Myocyte (in vitro differentiated cells): ENCODE measurements around the gene SH3BP2. TPM values are rescaled to one million over a fixed set of nuclear protein-coding genes. Genes with fewer than 3 reads are reported as not detected.
"Not testable (repeated sequence)": the region's sequence is repeated elsewhere in the genome, so short reads cannot be mapped to it uniquely, and the experiment has no call there.

ENCODE experiments used
- DNase-seq: peaks from one replicate; pipeline ENCODE4 v3.0.0-alpha.2; 2012; ENCODE audit warnings: low read depth
- total RNA-seq: library from RNA; depleted of rRNA; stranded (reverse); fragments of >200 nt; gene quantifications from 2 replicates; pipeline ENCODE4 v1.2.3, GENCODE V29; 2014

The SH3BP2 gene
- total RNA-seq, 1 donor from 2014 or later: 24.9 TPM

DNA sequence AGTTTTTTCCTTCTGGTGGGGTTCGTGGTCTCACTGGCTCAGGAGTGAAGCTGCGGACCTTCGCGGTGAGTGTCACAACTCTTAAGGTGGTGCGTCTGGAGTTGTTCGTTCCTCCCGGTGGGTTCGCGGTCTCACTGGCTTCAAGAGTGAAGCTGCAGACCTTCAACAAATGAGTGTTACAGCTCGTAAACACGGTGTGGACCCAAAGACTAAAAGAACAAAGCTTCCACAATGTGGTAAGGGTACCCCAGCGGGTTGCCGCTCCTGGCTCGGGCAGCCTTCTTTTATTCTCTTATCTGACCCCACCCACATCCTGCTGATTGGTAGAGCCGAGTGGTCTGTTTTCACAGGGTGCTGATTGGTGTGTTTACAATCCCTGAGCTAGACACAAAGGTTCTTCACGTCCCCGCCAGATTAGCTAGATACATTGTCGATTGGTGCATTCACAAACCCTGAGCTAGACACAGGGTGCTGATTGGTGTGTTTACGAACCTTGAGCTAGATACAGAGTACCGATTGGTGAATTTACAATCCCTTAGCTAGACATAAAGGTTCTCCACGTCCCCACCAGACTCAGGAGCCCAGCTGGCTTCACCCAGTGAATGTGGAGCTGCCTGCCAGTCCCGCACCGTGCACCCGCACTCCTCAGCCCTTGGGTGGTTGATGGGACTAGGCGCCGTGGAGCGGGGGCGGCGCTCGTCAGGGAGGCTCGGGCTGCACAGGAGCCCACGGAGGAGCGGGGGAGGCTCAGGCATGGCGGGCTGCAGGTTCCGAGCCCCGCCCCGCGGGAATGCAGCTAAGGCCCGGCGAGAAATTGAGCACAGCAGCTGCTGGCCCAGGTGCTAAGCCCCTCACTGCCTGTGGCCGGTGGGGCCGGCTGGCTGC, 30.2 kb upstream of the SH3BP2 start:
- not testable (repeated sequence) for DNase-seq

DNA sequence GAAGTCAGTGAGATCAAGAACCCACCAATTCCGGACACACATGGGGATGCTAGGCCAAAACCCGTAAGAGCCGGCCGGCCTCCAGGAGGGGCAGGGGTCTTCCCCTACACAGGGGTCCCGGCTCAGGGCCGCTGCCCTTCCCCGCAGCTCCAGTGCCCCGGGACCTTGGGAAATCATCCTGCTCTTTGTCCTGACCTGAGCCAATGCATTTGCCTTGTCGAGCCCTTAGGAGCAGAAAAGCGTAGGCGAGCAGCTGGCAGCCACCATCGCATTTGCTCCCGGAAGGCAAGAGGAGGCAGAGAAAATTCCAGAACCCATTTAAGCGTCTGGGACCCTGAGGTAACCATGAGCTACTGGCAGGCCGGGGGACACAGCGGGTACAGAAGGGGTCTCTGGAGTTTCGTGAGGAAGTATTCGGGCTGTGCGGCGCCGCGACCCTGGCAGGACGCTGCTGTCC, 29.3 kb upstream of the SH3BP2 start:
- DNase-seq: peak; percentile 15

DNA sequence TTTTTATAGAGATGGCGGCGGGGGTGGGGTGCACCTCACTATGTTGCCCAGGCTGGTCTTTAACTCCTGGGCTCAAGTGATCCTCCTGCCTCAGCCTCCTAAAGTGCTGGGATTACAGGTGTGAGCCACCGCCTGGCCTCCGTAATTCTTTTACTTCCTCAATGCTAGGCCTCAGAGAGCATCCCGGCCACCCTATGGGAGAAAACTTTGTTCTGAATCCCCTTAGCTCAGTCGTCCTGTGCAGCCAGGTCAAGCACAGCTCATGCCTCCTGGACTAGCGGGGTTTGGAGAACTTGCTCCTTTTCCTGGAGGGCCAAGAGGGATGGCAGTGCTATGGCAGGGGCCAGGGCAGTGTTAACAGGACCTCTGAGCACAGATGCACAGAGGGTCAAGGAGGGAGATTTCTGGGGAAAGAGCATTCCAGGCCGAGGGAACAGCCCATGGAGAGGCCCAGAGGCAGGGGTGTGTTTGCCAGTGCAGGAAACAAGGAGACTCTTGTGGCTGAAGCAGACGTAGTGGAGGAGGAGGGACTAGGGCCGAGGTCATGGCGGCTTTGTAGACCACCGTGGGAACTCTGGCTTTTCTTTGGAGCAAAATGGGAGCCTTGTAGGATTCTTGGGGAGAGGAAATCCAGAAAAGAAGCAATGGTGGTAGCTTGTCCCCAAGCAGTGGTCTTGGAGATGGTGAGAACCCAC, 26.9 kb upstream of the SH3BP2 start:
- DNase-seq: no peak

DNA sequence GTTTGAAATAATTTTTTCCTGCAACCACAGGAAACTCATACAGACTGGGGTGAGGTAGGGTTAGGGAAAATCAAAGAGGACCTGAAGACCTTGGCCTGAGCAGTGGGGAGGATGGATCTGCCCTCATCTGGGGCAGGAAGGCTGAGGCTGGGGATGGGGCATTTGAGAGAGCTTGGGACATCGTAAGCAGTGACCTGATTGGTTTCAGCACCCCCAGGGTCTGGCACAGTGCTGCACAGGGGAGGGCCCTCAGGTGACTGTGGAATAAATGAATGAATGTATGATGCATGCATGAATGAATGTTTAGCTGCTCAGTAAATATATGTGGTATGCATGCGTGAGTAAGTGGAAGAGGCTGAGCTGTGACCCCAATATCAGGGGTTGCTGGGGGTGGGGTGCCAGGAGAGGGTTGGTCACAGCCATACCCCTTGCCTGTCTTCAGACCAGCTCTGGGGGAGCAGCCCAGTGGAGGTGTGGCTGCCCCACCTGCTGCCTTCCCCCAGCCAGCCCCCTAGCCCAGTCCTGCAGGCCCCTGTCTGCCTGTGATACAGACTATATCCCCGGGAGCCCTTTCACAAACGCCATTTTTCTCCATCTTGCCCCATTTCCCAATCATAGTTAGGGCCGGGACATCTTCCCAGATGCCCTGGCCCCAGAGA, 25.7 kb upstream of the SH3BP2 start:
- no peak for DNase-seq

DNA sequence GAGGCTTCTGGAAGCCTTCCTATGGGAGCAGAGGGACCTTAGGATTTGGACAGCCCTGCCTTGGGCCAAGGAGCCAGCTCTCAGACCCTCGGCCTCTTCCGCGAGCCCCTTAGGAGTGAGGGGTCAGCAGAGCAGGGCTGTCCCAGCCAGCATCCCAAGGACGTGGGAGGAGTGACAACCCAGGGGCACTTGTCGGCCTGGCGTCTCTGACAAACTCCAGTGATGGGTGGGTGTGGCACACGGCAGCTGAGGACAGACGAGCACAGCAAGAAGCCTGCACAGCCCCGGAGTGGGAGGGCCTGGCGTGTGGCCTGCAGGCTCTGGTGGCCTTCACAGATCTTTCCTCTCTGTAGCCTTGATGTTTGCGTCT, 25.2 kb upstream of the SH3BP2 start:
- no peak for DNase-seq

DNA sequence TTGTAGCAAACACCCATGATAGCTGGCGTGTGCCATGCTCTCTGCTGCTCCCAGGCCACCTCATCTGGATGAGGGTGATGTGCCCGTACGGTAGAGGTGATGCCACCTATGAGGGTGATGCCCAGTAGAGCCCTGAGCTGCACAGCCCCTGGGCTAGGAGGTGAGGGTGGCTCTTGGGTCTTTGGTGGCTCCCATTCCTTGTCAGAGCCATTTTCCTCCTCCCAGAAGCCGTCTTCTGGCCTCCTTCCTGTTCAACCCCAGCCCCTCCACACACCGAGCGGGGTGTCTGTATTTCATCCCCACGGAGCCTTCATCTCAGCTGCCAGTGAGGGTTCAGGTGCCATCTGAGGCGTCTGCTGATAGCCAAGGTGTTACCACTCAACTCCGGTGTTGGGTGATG, 24.8 kb upstream of the SH3BP2 start:
- no peak for DNase-seq

DNA sequence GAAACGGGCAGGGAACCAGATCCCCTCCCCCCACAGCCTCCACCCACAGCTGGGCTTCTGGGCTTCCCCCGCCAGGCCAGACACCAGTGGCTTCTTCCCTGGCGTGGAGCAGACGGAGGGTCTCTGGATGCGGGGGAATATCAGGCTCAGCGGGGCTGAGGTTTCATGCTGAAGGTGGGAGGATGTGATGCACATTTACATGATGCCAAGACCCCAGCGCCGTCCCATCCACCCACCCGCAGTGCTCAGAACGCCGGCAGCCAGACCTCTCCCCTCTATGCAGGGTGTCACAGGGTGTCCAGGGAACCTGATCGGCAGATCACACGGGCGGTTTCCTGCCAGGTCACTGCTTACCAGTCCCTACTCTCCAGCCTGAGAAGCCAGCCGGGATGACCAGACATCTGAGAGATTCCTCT, 24.0 kb upstream of the SH3BP2 start:
- DNase-seq: no peak

DNA sequence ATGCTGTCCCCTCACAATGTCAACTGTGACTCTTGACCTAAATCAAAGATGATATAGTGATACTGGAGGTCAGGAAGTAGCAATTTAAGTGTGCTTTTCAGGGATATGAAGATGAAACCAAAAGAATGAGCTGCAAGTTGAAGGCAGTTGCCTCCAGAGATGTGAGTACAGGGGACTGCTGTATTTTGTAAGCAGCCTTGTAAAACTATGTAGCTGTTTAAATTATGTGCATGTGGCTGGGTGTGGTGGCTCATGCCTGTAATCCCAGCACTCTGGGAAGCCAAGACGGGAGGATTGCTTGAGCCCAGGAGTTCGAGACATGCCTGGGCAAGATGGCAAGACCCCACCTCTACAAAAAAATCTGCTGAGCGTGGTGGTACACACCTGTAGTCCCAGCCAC, 21.6 kb upstream of the SH3BP2 start:
- DNase-seq: no peak

DNA sequence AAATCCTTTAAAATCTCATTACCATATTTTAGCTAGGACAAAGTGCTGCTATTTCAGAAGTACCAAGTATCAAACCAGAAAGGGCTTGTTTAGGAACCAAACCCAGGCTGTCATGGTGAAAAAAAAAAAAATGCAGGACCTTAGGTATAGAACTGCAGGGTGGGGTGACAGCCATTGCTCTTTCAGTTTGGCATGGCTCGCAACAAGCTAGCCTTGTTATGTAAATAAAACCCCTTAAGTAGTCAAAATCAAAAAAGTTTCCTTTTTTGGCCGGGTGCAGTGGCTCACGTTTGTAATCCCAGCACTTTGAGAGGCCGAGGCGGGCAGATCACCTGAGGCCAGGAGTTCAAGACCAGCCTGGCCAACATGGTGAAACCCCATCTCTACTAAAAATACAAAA, 12.2 kb upstream of the SH3BP2 start:
- not testable (repeated sequence) for DNase-seq

DNA sequence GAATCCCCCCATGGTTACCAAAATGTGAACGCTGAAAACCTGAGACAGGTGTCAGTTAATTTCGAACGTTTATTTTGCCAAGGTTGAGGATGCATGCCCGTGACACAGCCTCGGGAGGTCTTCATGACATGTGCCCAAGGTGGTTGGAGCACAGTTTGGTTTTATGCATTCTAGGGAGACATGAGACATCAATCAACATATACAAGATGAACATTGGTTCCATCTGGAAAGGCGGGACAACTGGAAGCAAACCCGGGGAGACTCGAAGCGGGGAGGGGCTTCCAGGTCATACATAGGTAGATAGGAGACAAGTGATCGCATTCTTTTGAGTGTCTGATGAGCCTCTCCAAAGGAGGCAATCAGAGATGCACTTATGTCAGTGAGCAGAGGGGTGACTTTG, 11.0 kb upstream of the SH3BP2 start:
- no peak for DNase-seq

DNA sequence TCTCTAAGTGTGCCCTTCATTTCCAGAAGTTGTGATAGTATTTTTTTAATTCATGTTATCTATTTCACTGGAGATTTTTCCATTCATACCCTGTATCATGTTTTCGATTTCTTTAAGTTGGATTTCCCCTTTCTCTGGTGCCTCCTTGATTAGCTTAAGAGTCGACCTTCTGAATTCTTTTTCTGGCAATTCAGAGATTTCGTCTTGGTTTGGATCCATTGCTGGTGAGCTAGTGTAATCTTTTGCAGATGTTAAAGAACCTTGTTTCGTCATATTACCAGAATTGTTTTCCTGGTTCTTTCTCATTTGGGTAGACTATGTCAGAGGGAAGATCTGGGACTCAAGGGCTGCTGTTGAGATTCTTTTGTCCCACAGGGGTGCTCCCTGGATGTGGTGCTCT, 9.1 kb upstream of the SH3BP2 start:
- no peak for DNase-seq

DNA sequence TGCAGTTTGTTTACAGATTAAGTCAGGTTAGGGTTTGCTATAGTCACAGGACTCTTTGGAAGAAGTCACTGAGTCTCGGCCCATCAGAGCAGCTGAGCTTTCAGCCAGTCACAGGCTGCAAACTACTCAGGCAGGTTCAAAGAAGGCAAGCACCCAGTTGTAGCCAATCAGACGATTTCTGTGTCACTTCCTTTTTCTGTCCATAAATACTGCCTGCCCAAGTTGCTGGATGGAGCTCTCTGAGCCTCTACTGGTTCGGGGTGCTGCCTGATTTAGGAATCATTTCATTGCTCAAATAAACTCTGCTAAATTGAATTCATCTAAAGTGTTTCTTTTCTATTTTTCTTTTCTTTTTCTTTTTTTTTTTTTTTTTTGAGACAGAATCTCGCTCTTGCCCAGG, 7.3 kb upstream of the SH3BP2 start:
- no peak for DNase-seq

DNA sequence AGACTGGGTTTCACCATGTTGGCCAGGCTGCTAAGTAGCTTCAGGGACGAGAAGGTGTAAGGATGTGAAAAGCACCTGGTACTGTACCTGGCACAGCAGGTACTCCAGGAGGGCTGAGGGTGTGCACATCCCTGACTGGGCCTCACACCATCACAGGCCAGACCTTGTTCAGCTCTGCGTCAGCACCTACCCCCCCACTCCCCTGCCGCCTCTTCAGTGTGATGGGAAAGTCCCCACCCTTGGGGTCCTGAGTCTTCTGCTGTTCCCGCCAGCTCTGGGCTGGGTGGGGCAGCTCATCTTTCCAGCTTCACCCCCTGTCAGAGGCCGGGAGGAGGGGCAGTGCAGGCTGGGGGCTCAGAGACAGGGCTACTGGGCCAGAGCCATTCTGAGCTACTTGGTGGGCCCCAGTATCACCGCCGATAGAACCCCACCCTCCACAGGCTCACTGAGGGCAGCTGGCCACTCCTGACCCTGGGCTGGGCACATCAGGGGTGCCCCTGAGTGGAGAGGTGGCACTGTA, 6.7 kb upstream of the SH3BP2 start:
- DNase-seq: no peak

DNA sequence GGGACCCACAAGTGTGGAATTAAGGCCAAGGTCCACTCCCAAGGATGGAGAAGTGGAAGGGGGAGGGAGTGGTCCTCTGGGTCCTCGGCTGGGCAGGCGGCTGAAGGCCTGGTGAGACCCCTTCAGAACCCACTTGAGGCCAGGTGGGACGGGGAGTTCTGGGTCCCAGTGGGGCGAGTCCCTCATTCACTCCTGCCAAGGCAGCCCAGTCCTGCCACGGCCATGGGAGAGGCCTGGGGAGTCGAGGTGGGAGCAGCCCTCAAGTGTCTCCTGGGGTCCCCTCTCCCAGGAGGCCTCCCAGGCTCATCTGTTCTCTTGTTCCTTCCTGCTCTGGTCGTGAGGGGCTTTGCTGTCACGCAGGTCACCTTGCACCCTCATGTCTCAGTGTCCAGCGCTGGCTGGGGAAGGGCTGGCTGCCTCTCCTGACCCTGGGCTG, 6.1 kb upstream of the SH3BP2 start:
- DNase-seq: no peak

DNA sequence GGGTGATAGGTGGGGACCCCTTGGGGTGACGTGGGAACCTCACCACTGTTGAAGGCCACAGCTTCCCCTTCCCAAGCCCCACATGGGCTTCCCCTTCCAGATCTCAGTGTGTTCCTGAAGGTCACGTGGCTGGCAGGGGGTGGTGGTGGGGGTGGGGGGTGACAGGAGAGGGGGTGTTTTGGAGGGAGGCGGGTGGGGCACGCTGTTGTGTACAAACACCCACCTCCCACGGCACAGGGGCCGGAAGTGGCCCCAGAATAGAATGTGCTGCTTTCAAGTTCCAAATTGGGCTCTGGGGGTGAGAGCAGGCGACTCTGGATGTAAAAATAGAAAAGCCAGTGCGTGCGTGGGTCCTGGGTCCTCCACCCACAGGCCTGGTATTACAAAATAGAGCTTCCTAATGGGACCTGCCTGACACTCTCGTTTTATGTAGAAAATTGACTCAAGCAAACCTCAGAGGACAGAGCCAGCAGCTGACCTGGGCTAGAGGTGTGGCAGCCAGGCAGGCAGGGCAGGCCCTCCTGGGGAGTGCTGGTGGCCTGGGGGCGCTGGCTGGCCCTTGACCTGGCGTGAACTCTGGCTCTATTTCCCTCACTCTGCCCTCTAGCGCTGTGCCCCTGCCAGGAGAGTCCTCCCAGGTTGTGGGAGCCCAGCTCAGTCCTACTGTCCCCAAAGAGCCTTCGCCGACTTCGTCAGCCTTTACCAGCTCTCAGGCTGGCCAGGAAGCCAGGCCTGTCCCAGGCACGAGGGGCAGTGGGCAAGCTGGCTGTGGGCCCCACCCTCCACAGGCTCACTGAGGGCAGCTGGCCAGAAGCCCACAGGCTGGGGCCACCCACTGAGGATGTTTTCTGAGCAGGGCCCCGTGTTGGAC, 5.4 kb upstream of the SH3BP2 start:
- peak; percentile 55 for DNase-seq

DNA sequence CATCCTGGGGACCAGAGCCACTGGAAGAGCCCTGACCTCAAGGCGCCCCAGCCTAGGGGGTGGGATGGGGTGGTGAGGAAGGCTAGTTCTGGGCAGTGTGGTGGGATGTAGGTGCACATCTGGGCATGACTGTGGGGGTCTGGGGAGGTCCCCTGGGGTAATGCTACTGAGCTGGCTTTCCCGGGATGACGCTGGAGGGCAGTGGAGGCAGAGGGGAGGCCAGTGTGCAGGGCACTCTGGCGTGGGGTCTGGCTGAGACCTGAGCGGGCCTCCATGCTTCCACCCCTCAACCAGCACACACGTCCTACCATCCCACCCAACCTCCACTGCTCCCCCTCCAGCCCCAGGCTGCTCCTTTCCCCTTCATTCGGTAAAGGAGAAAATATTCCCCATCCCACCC, 4.8 kb upstream of the SH3BP2 start:
- no peak for DNase-seq

DNA sequence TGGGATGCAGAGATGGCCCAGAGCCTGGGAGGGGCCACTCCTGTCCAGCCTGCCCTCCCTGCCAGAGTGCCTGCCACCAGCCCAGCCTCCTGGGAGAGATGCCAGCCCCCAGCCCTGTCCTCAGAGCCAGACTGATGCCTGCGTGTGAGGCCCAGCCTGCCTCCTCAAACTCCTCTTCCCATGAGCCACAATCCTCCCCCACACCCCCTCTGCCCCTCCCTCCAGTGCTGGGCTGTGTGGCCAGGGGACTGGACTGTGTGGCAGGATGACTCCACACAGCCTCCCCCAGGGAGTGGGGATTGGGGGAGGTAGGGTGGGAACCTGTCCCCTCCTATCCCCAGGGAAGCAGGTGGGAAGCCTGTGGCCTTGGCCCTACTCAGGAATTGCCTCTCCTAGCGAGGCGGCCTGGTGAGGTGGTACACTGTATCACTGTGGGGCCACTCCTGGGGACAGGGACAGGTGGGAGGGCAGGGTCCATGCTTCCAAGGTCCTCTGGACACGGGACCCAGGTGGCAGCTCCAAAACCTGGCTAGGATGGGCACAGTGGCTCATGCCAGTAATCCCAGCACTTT, 4.3 kb upstream of the SH3BP2 start:
- peak; percentile 74 for DNase-seq

DNA sequence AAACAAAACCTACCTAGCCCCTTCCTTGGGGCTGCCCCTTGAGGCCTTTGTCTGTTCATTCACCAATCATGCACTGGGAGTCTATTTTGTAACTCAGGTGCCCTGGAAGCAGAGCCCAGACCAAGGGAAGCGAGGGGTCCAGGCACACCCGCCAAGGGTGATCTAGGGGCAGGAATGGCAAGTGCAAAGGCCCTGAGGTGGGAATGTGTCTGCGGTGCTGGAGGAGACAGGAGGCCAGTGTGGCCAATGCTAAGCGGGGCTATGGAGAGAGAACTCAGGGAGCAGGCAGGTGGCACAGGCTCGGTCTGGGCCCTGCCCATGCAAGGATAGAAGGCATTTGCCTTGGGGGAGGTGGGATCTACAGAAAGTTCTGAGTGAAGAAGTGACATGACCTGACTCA, 3.5 kb upstream of the SH3BP2 start:
- no peak for DNase-seq

DNA sequence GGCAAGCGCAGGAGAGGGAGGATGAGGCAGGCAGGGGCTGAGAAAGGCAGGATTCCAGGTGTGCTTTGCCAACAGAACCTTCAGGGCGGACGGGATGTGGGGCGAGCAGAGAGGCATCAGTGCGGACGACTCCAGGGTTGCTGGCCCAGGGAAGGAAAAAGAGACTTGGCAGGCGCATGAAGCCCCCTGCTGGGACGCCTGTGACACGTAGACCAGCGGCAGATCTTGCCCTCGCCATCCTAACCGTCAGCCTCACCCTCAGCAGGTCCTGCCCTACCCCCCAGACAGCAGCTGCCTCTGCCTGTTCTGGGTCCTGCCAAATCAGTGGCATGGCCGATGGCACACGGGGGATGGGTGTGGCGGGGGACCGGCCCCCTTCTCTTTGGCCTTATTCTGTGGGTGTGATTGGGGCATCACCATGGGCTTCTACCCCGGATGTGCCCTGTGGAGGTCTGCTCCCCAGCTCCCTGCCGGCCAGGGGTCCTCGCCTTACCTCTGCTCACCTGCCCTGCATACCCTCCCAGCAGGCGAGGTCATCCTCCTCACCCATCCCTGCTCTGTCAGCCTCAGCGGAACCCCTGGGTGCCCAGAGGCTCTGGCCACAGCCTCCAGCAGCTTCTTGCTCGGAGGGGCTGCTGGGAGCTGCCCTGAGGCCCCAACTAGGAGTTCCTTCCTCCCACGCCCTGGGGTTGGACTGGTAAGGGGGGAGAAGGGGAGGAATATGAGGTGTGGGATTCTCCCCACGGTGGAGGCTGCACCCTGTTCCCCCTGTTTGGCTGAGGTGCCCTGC, 2.9 kb upstream of the SH3BP2 start:
- DNase-seq: no peak
